HepG2 (cell line): ENCODE results near the gene RAB40C. TPM values are rescaled to one million over a fixed set of nuclear protein-coding genes. Genes with fewer than 3 reads are reported as not detected.
A peak's percentile ranks its signal among the peaks of the same experiment; 100 is the strongest.

Experiments
- CEBPB ChIP-seq: IDR thresholded peaks from 2 replicates; pipeline ENCODE4 v1.6.1; 2011; ENCODE audit warnings: low read depth, low read length, improper control_type of control experiment, borderline replicate concordance
- CENPX ChIP-seq: sonication (generic); formaldehyde crosslinking; IDR thresholded peaks from 2 replicates; pipeline ENCODE4 v1.9.0; 2021; ENCODE audit warnings: mild to moderate bottlenecking, missing genetic modification reagents, moderate library complexity
- ETV6 ChIP-seq: sonication (generic); formaldehyde crosslinking; conservative IDR thresholded peaks from 2 replicates; pipeline ENCODE4 v1.4.0; 2020; ENCODE audit warnings: missing genetic modification reagents
- FLYWCH1 ChIP-seq: sonication (generic); formaldehyde crosslinking; IDR thresholded peaks from 2 replicates; pipeline ENCODE4 v1.8.1; 2023; ENCODE audit warnings: mild to moderate bottlenecking, missing genetic modification reagents
- HDAC2 ChIP-seq: sonication (generic); formaldehyde crosslinking; IDR thresholded peaks from 2 replicates; pipeline ENCODE4 v1.4.0; 2020; ENCODE audit warnings: missing genetic modification reagents
- HOXA5 ChIP-seq: sonication (generic); formaldehyde crosslinking; IDR thresholded peaks from 2 replicates; pipeline ENCODE4 v1.4.0; 2020; ENCODE audit warnings: missing genetic modification reagents
- HOXD1 ChIP-seq: sonication (generic); formaldehyde crosslinking; IDR thresholded peaks from 2 replicates; pipeline ENCODE4 v1.5.0; 2020; ENCODE audit warnings: missing genetic modification reagents
- MAFK ChIP-seq, 2 experiments: IDR thresholded peaks in 1 of 2; conservative IDR thresholded peaks in 1 of 2; 2 replicates each; pipeline ENCODE4 v1.6.1; 2011; ENCODE audit warnings: improper control_type of control experiment in 2 of 2, low read length in 2 of 2
- RAD21 ChIP-seq: fragments of 450-650 bp; formaldehyde crosslinking; IDR thresholded peaks from 2 replicates; pipeline ENCODE4 v1.5.0; 2020; ENCODE audit warnings: mild to moderate bottlenecking
- RBAK ChIP-seq: sonication (generic); formaldehyde crosslinking; IDR thresholded peaks from 2 replicates; pipeline ENCODE4 v1.5.1; 2020; ENCODE audit warnings: mild to moderate bottlenecking, missing genetic modification reagents
- REL ChIP-seq: sonication (generic); formaldehyde crosslinking; conservative IDR thresholded peaks from 2 replicates; pipeline ENCODE4 v1.8.0; 2022; ENCODE audit warnings: mild to moderate bottlenecking, missing genetic modification reagents, moderate library complexity
- SMAD9 ChIP-seq: sonication (generic); formaldehyde crosslinking; IDR thresholded peaks from 2 replicates; pipeline ENCODE4 v1.5.1; 2020; ENCODE audit warnings: mild to moderate bottlenecking, missing genetic modification reagents
- TBP ChIP-seq: sonication (generic); formaldehyde crosslinking; IDR thresholded peaks from 2 replicates; pipeline ENCODE4 v1.5.0; 2020; ENCODE audit warnings: missing genetic modification reagents
- TEAD3 ChIP-seq: optimal IDR thresholded peaks from 2 replicates; pipeline ENCODE3; 2016; ENCODE audit warnings: borderline replicate concordance
- ZNF235 ChIP-seq: sonication (generic); formaldehyde crosslinking; IDR thresholded peaks from 2 replicates; pipeline ENCODE4 v1.8.1; 2023; ENCODE audit warnings: mild to moderate bottlenecking, missing genetic modification reagents, borderline replicate concordance
- ZNF460 ChIP-seq: sonication (generic); formaldehyde crosslinking; IDR thresholded peaks from 2 replicates; pipeline ENCODE4 v1.5.1; 2020; ENCODE audit warnings: missing genetic modification reagents, mild to moderate bottlenecking, borderline replicate concordance
- polyA plus RNA-seq, 8 experiments: library from polyadenylated mRNA; depleted of rRNA in 3 of 8; stranded (reverse) in 7 of 8; unstranded in 1 of 8; fragments of >200 nt; fragmentation: Illumina TruSeq in 4 of 8; extraction: Trizol in 4 of 8; gene quantifications; 2 replicates each; pipeline versions ENCODE4 v1.2.1 to v1.2.3, GENCODE V29; 2011 to 2016; ENCODE audit warnings: low read depth in 4 of 8, missing spikeins in 1 of 8, mixed read lengths in 1 of 8; ENCODE audit not compliant: insufficient read depth in 1 of 8
- total RNA-seq, 5 experiments: library from RNA; depleted of rRNA; stranded (reverse); fragments of >200 nt; fragmentation: Illumina TruSeq; extraction: Trizol; gene quantifications; 2 replicates each; pipeline ENCODE4 v1.2.3, GENCODE V29; 2016; ENCODE audit warnings: low read depth in 1 of 5
- TF ChIP-seq, protein P1 (sequence below): sonication (generic); formaldehyde crosslinking; IDR thresholded peaks from 2 replicates; pipeline ENCODE4 v1.4.0; 2020; ENCODE audit warnings: missing genetic modification reagents, mild to moderate bottlenecking, borderline replicate concordance
- TF ChIP-seq, protein P2 (sequence below), 2 experiments: fragments of 450-650 bp in 1 of 2; sonication (generic) in 1 of 2; formaldehyde crosslinking in 1 of 2; IDR thresholded peaks; 2 replicates each; pipeline versions ENCODE4 v1.6.1 to v1.8.0; 2016 to 2022; ENCODE audit warnings: antibody characterized with exemption in 1 of 2, mild to moderate bottlenecking in 1 of 2, missing genetic modification reagents in 1 of 2

The RAB40C gene
- total and polyA plus RNA-seq, 2 of the 13 experiments (the other 11 are each of a cell fraction or from before 2014, with no cell fraction given): 7.7 to 11.5 TPM

DNA sequence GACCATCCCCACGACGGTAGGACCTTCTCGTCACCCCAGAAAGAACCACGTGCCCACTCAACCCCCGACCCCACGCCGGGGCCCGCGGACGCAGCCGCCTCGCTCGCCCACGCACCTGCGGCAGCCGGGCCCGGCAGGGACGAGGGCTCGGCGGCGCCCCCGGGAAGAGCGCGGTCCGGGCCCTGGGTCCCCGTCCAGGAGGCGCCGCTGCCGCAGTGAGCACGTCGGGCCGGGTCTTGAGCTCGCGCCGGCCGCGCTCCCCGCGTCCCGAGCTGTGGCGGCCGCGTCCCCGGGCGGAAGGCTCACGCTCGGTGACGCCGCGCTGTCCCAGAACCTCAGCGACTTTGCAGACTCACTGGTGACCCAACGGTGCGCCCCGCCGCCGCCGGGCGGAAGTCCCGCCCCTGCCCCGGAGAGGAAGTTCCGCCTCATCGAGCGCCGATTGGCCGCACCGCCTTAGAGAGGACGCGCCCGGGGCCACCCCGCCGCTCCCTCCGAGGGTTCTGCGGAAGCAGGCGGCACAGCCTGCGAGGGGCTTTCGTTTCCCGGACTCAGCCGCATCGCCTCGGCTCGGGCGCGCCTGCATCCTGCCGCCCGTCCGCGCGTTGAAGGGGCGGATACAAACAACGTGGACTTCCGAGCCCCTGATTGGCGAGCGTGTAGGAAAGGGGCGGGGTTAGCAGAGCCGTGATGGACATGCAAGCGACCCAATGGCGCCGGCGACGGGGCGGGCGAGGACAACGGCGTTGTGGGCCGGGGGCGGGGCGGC, 793 bp upstream of the RAB40C start (continued):
- TF ChIP-seq CENPX (CRISPR knock-in tag) (no peak), MAFK (conservative IDR thresholded peaks at IDR 0.05 in 1 of 2, IDR thresholded peaks at IDR 0.05 in 1 of 2; ENCODE audit: low read length in 2 of 2) (no peak), ETV6 (CRISPR knock-in tag) (peak; percentile 66; the same call in 1 of the 2 replicates), TEAD3 (no peak), REL (CRISPR knock-in tag) (no peak), ZNF460 (CRISPR knock-in tag) (no peak), RAD21 (CRISPR knock-in tag) (peak; percentile 23), RBAK (CRISPR knock-in tag) (no peak), CEBPB (no peak), SMAD9 (CRISPR knock-in tag) (no peak), HOXD1 (CRISPR knock-in tag) (no peak), TBP (CRISPR knock-in tag) (no peak), HDAC2 (CRISPR knock-in tag) (no peak), HOXA5 (CRISPR knock-in tag) (no peak; the same call in 1 of the 2 replicates), ZNF235 (CRISPR knock-in tag) (peak; percentile 90; the same call in 1 of the 2 replicates), FLYWCH1 (CRISPR knock-in tag) (no peak)
- TF ChIP-seq, protein P1, sequence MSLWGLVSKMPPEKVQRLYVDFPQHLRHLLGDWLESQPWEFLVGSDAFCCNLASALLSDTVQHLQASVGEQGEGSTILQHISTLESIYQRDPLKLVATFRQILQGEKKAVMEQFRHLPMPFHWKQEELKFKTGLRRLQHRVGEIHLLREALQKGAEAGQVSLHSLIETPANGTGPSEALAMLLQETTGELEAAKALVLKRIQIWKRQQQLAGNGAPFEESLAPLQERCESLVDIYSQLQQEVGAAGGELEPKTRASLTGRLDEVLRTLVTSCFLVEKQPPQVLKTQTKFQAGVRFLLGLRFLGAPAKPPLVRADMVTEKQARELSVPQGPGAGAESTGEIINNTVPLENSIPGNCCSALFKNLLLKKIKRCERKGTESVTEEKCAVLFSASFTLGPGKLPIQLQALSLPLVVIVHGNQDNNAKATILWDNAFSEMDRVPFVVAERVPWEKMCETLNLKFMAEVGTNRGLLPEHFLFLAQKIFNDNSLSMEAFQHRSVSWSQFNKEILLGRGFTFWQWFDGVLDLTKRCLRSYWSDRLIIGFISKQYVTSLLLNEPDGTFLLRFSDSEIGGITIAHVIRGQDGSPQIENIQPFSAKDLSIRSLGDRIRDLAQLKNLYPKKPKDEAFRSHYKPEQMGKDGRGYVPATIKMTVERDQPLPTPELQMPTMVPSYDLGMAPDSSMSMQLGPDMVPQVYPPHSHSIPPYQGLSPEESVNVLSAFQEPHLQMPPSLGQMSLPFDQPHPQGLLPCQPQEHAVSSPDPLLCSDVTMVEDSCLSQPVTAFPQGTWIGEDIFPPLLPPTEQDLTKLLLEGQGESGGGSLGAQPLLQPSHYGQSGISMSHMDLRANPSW: no peak
- TF ChIP-seq, protein P2, sequence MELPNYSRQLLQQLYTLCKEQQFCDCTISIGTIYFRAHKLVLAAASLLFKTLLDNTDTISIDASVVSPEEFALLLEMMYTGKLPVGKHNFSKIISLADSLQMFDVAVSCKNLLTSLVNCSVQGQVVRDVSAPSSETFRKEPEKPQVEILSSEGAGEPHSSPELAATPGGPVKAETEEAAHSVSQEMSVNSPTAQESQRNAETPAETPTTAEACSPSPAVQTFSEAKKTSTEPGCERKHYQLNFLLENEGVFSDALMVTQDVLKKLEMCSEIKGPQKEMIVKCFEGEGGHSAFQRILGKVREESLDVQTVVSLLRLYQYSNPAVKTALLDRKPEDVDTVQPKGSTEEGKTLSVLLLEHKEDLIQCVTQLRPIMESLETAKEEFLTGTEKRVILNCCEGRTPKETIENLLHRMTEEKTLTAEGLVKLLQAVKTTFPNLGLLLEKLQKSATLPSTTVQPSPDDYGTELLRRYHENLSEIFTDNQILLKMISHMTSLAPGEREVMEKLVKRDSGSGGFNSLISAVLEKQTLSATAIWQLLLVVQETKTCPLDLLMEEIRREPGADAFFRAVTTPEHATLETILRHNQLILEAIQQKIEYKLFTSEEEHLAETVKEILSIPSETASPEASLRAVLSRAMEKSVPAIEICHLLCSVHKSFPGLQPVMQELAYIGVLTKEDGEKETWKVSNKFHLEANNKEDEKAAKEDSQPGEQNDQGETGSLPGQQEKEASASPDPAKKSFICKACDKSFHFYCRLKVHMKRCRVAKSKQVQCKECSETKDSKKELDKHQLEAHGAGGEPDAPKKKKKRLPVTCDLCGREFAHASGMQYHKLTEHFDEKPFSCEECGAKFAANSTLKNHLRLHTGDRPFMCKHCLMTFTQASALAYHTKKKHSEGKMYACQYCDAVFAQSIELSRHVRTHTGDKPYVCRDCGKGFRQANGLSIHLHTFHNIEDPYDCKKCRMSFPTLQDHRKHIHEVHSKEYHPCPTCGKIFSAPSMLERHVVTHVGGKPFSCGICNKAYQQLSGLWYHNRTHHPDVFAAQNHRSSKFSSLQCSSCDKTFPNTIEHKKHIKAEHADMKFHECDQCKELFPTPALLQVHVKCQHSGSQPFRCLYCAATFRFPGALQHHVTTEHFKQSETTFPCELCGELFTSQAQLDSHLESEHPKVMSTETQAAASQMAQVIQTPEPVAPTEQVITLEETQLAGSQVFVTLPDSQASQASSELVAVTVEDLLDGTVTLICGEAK (IDR thresholded peaks at IDR 0.05): peak; percentile 63
- TF ChIP-seq, protein P2 (CRISPR knock-in tag; IDR thresholded peaks at IDR 0.05): no peak; the same call in 1 of the 2 replicates
